IMR-90 (cell line): ENCODE measurements around the gene IPO13. TPM values are rescaled to one million over a fixed set of nuclear protein-coding genes. Genes with fewer than 3 reads are reported as not detected.

Experiments used
- ATAC-seq: fragments of 200-7000 bp; cut with Tn5 transposase; 2 replicates; pipeline ENCODE4 v1.9.1; 2020; ENCODE audit warnings: low read depth, mild to moderate bottlenecking, moderate library complexity
- BruUV-seq: library from RNA; stranded (reverse); fragments of 400-500 nt; replicated peaks from 2 replicates; lab custom pipeline; 2021; lab: Mats Ljungman, UMichigan
- CTCF ChIA-PET: fragments of 300-600 bp; formaldehyde crosslinking; extraction: SDS; loops from one replicate; lab custom pipeline; 2021; ENCODE audit warnings: antibody characterized with exemption; lab: Yijun Ruan, JAX
- POLR2A ChIA-PET: fragments of 300-600 bp; sonication (Branson Sonifier 250); formaldehyde crosslinking; loops from one replicate; lab custom pipeline; 2022; ENCODE audit warnings: antibody characterized with exemption; ENCODE audit not compliant: unreplicated experiment; lab: Charles Lee
- DNase-seq: peaks from one replicate; pipeline ENCODE4 v3.0.0; 2013
- H2AFZ ChIP-seq: replicated peaks from 2 replicates; pipeline ENCODE3; 2013; ENCODE audit warnings: low read length, mild to moderate bottlenecking; ENCODE audit not compliant: poor library complexity
- H2AK5ac ChIP-seq: 2 replicates; pipeline ENCODE4 v1.6.1; 2013; ENCODE audit warnings: low read depth, low read length, inconsistent platforms
- H2AK9ac ChIP-seq: replicated peaks from 2 replicates; pipeline ENCODE3; 2013; ENCODE audit warnings: mild to moderate bottlenecking, low read depth, low read length, moderate library complexity; ENCODE audit not compliant: poor library complexity
- H2BK120ac ChIP-seq: 2 replicates; pipeline ENCODE4 v1.6.1; 2013; ENCODE audit warnings: low read depth, low read length, inconsistent platforms
- H2BK15ac ChIP-seq: 3 replicates; pipeline ENCODE4 v1.6.1; 2013; ENCODE audit warnings: low read depth, low read length, inconsistent platforms
- H2BK20ac ChIP-seq: 2 replicates; pipeline ENCODE4 v1.6.1; 2013; ENCODE audit warnings: low read depth, mild to moderate bottlenecking, inconsistent platforms, low read length, moderate library complexity
- H2BK5ac ChIP-seq: 2 replicates; pipeline ENCODE4 v1.6.1; 2013; ENCODE audit warnings: mild to moderate bottlenecking, low read depth, low read length, inconsistent platforms; ENCODE audit not compliant: poor library complexity, severe bottlenecking
- H3K14ac ChIP-seq: replicated peaks from 2 replicates; pipeline ENCODE4 v1.6.1; 2013; ENCODE audit warnings: low read depth, low read length, inconsistent platforms
- H3K18ac ChIP-seq: 2 replicates; pipeline ENCODE4 v1.6.1; 2013; ENCODE audit warnings: low read depth, low read length, control low read depth
- H3K23ac ChIP-seq: 2 replicates; pipeline ENCODE4 v1.6.1; 2013; ENCODE audit warnings: low read depth, low read length, inconsistent platforms
- H3K27ac ChIP-seq: 2 replicates; pipeline ENCODE4 v1.5.1; 2013; ENCODE audit warnings: mild to moderate bottlenecking, control low read depth, low read length; ENCODE audit not compliant: insufficient read depth
- H3K27me3 ChIP-seq: 2 replicates; pipeline ENCODE4 v1.6.1; 2013; ENCODE audit warnings: low read length; ENCODE audit not compliant: control insufficient read depth, insufficient read depth
- H3K36me3 ChIP-seq: 2 replicates; pipeline ENCODE4 v1.6.1; 2013; ENCODE audit warnings: low read length, mixed read lengths; ENCODE audit not compliant: control insufficient read depth, insufficient read depth
- H3K4ac ChIP-seq: 2 replicates; pipeline ENCODE4 v1.6.1; 2013; ENCODE audit warnings: low read depth, low read length, inconsistent platforms
- H3K4me1 ChIP-seq: 2 replicates; pipeline ENCODE4 v1.6.1; 2013; ENCODE audit warnings: low read length, mixed read lengths; ENCODE audit not compliant: control insufficient read depth, insufficient read depth
- H3K4me2 ChIP-seq: 2 replicates; pipeline ENCODE4 v1.6.1; 2013; ENCODE audit warnings: low read depth, mild to moderate bottlenecking, control low read depth, low read length, moderate library complexity
- H3K4me3 ChIP-seq: 2 replicates; pipeline ENCODE4 v1.5.1; 2013; ENCODE audit warnings: low read depth, mild to moderate bottlenecking, control low read depth, low read length, moderate library complexity; ENCODE audit not compliant: insufficient read depth
- H3K56ac ChIP-seq: 2 replicates; pipeline ENCODE4 v1.6.1; 2013; ENCODE audit warnings: low read length, inconsistent platforms; ENCODE audit not compliant: insufficient read depth; ENCODE audit errors: extremely low read depth
- H3K79me1 ChIP-seq, 2 experiments: 2 replicates each; pipeline ENCODE4 v1.6.1; 2013; ENCODE audit warnings: low read length in 2 of 2, inconsistent platforms in 1 of 2, low read depth in 1 of 2
- H3K9ac ChIP-seq: 2 replicates; pipeline ENCODE4 v1.6.1; 2013; ENCODE audit warnings: low read depth, low read length, control low read depth
- H3K9me1 ChIP-seq: 2 replicates; pipeline ENCODE4 v1.6.1; 2013; ENCODE audit warnings: low read length, inconsistent platforms; ENCODE audit not compliant: insufficient read depth
- H3K9me3 ChIP-seq: 2 replicates; pipeline ENCODE4 v1.6.1; 2013; ENCODE audit warnings: low read length; ENCODE audit not compliant: control insufficient read depth, insufficient read depth
- H4K20me1 ChIP-seq: 2 replicates; pipeline ENCODE4 v1.6.1; 2013; ENCODE audit warnings: low read length, inconsistent platforms; ENCODE audit not compliant: insufficient read depth
- H4K5ac ChIP-seq: 2 replicates; pipeline ENCODE4 v1.6.1; 2013; ENCODE audit warnings: mild to moderate bottlenecking, low read depth, low read length, control low read depth
- H4K8ac ChIP-seq, 2 experiments: 2 replicates each; pipeline ENCODE4 v1.6.1; 2013; ENCODE audit warnings: low read depth in 2 of 2, low read length in 2 of 2, control low read depth in 1 of 2, inconsistent platforms in 1 of 2
- H4K91ac ChIP-seq: 2 replicates; pipeline ENCODE4 v1.6.1; 2013; ENCODE audit warnings: low read depth, low read length, inconsistent platforms; ENCODE audit not compliant: insufficient read depth
- BHLHE40 ChIP-seq: fragments of 150-350 bp; IDR thresholded peaks from 2 replicates; pipeline ENCODE4 v1.6.1; 2016; ENCODE audit warnings: mild to moderate bottlenecking, low read depth, low read length
- ELK1 ChIP-seq: fragments of 150-350 bp; IDR thresholded peaks from 2 replicates; pipeline ENCODE4 v1.6.1; 2016; ENCODE audit warnings: low read depth, mild to moderate bottlenecking, low read length, moderate library complexity, borderline replicate concordance
- MAZ ChIP-seq: IDR thresholded peaks from 2 replicates; pipeline ENCODE4 v1.6.1; 2012; ENCODE audit warnings: low read depth, mild to moderate bottlenecking, low read length, improper control_type of control experiment, moderate library complexity, borderline replicate concordance
- WGBS, 2 experiments: methylation state at CpG; one replicate each; pipeline versions ENCODE4 v1.1.5 to v1.1.7; 2013; ENCODE audit warnings: missing lambda C conversion rate in 2 of 2; ENCODE audit not compliant: insufficient read length in 1 of 2; ENCODE audit errors: extremely low coverage in 2 of 2; 5-methylcytosine and 5-hydroxymethylcytosine counted together
- dilution Hi-C: fragments of 300-500 bp; cut with HindIII; formaldehyde crosslinking; loops from one replicate; pipeline ENCODE4 v1.14.3; 2018; ENCODE audit warnings: low sequenced_read_pairs; ENCODE audit not compliant: unreplicated experiment
- in situ Hi-C: fragments of 300-500 bp; cut with MboI; formaldehyde crosslinking; loops from 3 replicates; pipeline ENCODE4 v1.14.3; 2019; ENCODE audit warnings: low sequenced_read_pairs, inconsistent platforms, mixed read lengths
- intact Hi-C: fragments of 100-400 bp; cut with micrococcal nuclease; formaldehyde crosslinking; loops from 2 replicates; pipeline ENCODE4 v1.10.0; 2022
- polyA plus RNA-seq, 3 experiments: library from polyadenylated mRNA; depleted of rRNA; stranded (reverse); fragments of >200 nt; gene quantifications; 2 replicates each; pipeline ENCODE4 v1.2.3, GENCODE V29; 2012; ENCODE audit warnings: low replicate concordance in 1 of 3
- total RNA-seq: library from RNA; depleted of rRNA; stranded (reverse); fragments of >200 nt; gene quantifications from 2 replicates; pipeline ENCODE4 v1.2.3, GENCODE V29; 2012

The IPO13 gene
- total and polyA plus RNA-seq, 2 of the 4 experiments (the other 2 are of a cell fraction), result 15.2 to 18.7 TPM

- dilution Hi-C loops, result no loop called here
- H2BK5ac ChIP-seq, result no peak overlapping the region
Measured at GRCh38 chr1:43961692-43962091, 14.9 kb downstream of the IPO13 start.

More at GRCh38 chr1:43961692-43962091, 14.9 kb downstream of the IPO13 start:
- no TSS peak for BruUV-seq
- 100% methylated on average over 1 of the region's 3 CpGs; no CpG with 5 or more reads in 1 of the 2 experiments for WGBS, 2 experiments
- H2BK15ac ChIP-seq, result no peak overlapping the region
- no peak overlapping the region for H2AK5ac ChIP-seq
- H2AFZ ChIP-seq, result no peak overlapping the region
- no peak overlapping the region for H3K14ac ChIP-seq
- ChIA-PET POLR2A (no interaction called here), CTCF (no interaction called here)
- intact Hi-C loops (no loop called here), in situ Hi-C loops (loop anchor here (25.0 kb wide), 1 partner anchor 424 kb away; the partner anchor contains the start of gene PTPRF)
- H4K5ac ChIP-seq, result no peak overlapping the region
- peaks cover 7% of the 10 kb centered on the region; the same call in 1 of the 2 replicates for H4K20me1 ChIP-seq
- H3K4ac ChIP-seq, result no peak overlapping the region
- H2BK20ac ChIP-seq, result no peak overlapping the region
- H3K9me3 ChIP-seq, result no peaks in the 10 kb centered on the region
- H3K36me3 ChIP-seq, result peaks cover 49% of the 10 kb centered on the region
- no peak overlapping the region for H2AK9ac ChIP-seq
- no peak overlapping the region for H2BK120ac ChIP-seq
- no peak overlapping the region for H4K91ac ChIP-seq
- H3K27me3 ChIP-seq, result no peaks in the 10 kb centered on the region
- no peak overlapping the region for H3K56ac ChIP-seq
- ATAC-seq (no peak), DNase-seq (no peak)
- H3K27ac ChIP-seq, result no peak overlapping the region
- H3K4me1 ChIP-seq, result no peaks in the 10 kb centered on the region
- no peak overlapping the region for H3K4me3 ChIP-seq
- TF ChIP-seq MAZ (no peak), BHLHE40 (no peak), ELK1 (no peak)
- H3K4me2 ChIP-seq, result no peak overlapping the region
- no peak overlapping the region for H3K23ac ChIP-seq
- peaks cover 13% of the 10 kb centered on the region for H3K9me1 ChIP-seq
- 0 out of 4 replicates have a peak, but pooled peaks cover 0 to 3% of the 10 kb centered on the region in 2 experiments for H3K79me1 ChIP-seq
- H3K9ac ChIP-seq, result no peak overlapping the region
- H4K8ac ChIP-seq, result no peak overlapping the region
- H3K18ac ChIP-seq, result no peak overlapping the region
